C4-2B (cell line): ENCODE measurements around the gene RYR3.

Experiments used
- CTCF ChIP-seq: fragments of 450-650 bp; conservative IDR thresholded peaks from 2 replicates; pipeline ENCODE4 v1.5.1; 2017; ENCODE audit warnings: mild to moderate bottlenecking
- ZFX ChIP-seq: fragments of 450-650 bp; IDR thresholded peaks from 2 replicates; pipeline ENCODE4 v1.6.1; 2017

DNA sequence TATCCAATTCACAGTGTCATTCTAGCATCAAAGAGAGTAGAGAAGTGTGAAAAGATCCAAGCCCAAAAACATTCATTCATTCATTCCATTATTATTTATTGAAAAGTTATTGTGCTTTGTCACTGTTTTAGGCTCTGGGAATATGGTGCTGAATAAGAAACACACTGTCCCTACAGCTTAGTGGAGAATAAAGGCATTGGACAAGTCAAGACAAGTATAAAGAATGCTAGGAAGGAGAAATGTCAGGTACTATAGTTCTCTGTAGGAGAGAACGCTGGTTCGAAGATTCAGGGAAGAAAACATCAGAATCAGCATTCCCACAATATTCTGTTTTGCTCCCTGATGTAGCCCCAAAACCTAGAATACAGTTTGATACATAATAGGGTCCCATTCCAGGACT lies 528.8 kb downstream of the RYR3 start:
- TF ChIP-seq CTCF (no peak), ZFX (no peak)
